GM23248 (cell line): ENCODE measurements around the gene HOXC5. TPM values are rescaled to one million over a fixed set of nuclear protein-coding genes. Genes with fewer than 3 reads are reported as not detected.

Experiments
- DNase-seq: peaks from one replicate; pipeline ENCODE4 v3.0.0-alpha.2; 2015
- H2AFZ ChIP-seq: fragments of 200-600 bp; sonication (generic); 2 replicates; pipeline ENCODE4 v1.6.1; 2016; ENCODE audit warnings: antibody characterized with exemption
- H3F3A ChIP-seq: fragments of 200-600 bp; sonication (generic); 2 replicates; pipeline ENCODE4 v1.6.1; 2016; ENCODE audit warnings: mild to moderate bottlenecking, antibody characterized with exemption, mixed run types; ENCODE audit not compliant: insufficient read depth
- H3K27ac ChIP-seq: fragments of 200-600 bp; sonication (generic); 2 replicates; pipeline ENCODE4 v1.5.1; 2016; ENCODE audit warnings: mild to moderate bottlenecking
- H3K27me3 ChIP-seq: fragments of 200-600 bp; sonication (generic); replicated peaks from 2 replicates; pipeline ENCODE4 v1.6.1; 2016; ENCODE audit warnings: mild to moderate bottlenecking; ENCODE audit not compliant: insufficient read depth
- H3K36me3 ChIP-seq: fragments of 200-600 bp; sonication (generic); 2 replicates; pipeline ENCODE4 v1.6.1; 2016; ENCODE audit warnings: low read depth, mild to moderate bottlenecking
- H3K4me1 ChIP-seq: fragments of 200-600 bp; sonication (generic); 2 replicates; pipeline ENCODE4 v1.6.1; 2016; ENCODE audit warnings: mild to moderate bottlenecking; ENCODE audit not compliant: insufficient read depth
- H3K4me2 ChIP-seq: fragments of 200-600 bp; sonication (generic); one replicate; pipeline ENCODE4 v1.6.1; 2016; ENCODE audit warnings: mild to moderate bottlenecking; ENCODE audit not compliant: unreplicated experiment
- H3K4me3 ChIP-seq: fragments of 200-600 bp; sonication (generic); 2 replicates; pipeline ENCODE4 v1.5.1; 2016; ENCODE audit warnings: mild to moderate bottlenecking
- H3K79me2 ChIP-seq: fragments of 200-600 bp; sonication (generic); 2 replicates; pipeline ENCODE4 v1.6.1; 2016; ENCODE audit warnings: mild to moderate bottlenecking; ENCODE audit not compliant: insufficient read depth
- H3K9ac ChIP-seq: fragments of 200-600 bp; sonication (generic); 2 replicates; pipeline ENCODE4 v1.6.1; 2016; ENCODE audit warnings: mild to moderate bottlenecking
- H3K9me2 ChIP-seq: fragments of 200-600 bp; sonication (generic); 2 replicates; pipeline ENCODE4 v1.6.1; 2016; ENCODE audit warnings: mixed run types, mild to moderate bottlenecking, moderate library complexity; ENCODE audit not compliant: insufficient read depth
- H3K9me3 ChIP-seq: fragments of 200-600 bp; sonication (generic); one replicate; pipeline ENCODE4 v1.6.1; 2017; ENCODE audit warnings: low read depth
- H4K20me1 ChIP-seq: fragments of 200-600 bp; sonication (generic); 2 replicates; pipeline ENCODE4 v1.6.0; 2016; ENCODE audit not compliant: insufficient read depth
- EZH2 ChIP-seq: fragments of 200-600 bp; sonication (generic); IDR thresholded peaks from 2 replicates; pipeline ENCODE4 v1.6.1; 2018; ENCODE audit warnings: antibody characterized with exemption, mild to moderate bottlenecking; ENCODE audit not compliant: insufficient read depth, poor library complexity, severe bottlenecking
- EZH2phosphoT487 ChIP-seq: fragments of 200-600 bp; sonication (generic); IDR thresholded peaks from 2 replicates; pipeline ENCODE4 v1.6.1; 2018; ENCODE audit warnings: antibody characterized with exemption, moderate library complexity, mild to moderate bottlenecking, low read depth; ENCODE audit not compliant: insufficient read depth
- WGBS, 2 experiments: methylation state at CpG; one replicate each; pipeline ENCODE4 v1.1.6; 2015 to 2017; ENCODE audit warnings: low lambda C conversion rate in 2 of 2, low coverage in 1 of 2; ENCODE audit errors: missing lambda C conversion rate in 2 of 2; 5-methylcytosine and 5-hydroxymethylcytosine counted together
- in situ Hi-C: fragments of 300-500 bp; cut with MboI; formaldehyde crosslinking; loops from 2 replicates; pipeline ENCODE4 v1.15.0; 2020
- polyA plus RNA-seq: library from polyadenylated mRNA; unstranded; fragments of >200 nt; fragmentation: Nextera tagmentation; extraction: Ambion mirVana; gene quantifications from 2 replicates; pipeline ENCODE4 v1.2.1, GENCODE V29; 2016
- total RNA-seq: library from RNA; depleted of rRNA; stranded (reverse); fragments of >200 nt; shearing (Covaris generic); gene quantifications from 2 replicates; pipeline ENCODE4 v1.2.3, GENCODE V29; 2014

Gene HOXC5
- total and polyA plus RNA-seq, 2 experiments from 2014 or later, result 0.65 to 1.8 TPM

- Histone ChIP-seq H2AFZ (peak overlapping the region; percentile 47), H3K36me3 (no peaks in the 10 kb centered on the region), H3K9ac (peak overlapping the region; percentile 97), H3K79me2 (peaks cover 100% of the 10 kb centered on the region), H3K27me3 (no peaks in the 10 kb centered on the region), H3K27ac (peak overlapping the region; percentile 99), H3K4me2 (peak overlapping the region; percentile 94), H3K9me3 (no peaks in the 10 kb centered on the region), H3K4me1 (peaks cover 75% of the 10 kb centered on the region), H3K4me3 (peak overlapping the region; percentile 77), H4K20me1 (no peaks in the 10 kb centered on the region), H3K9me2 (no peaks in the 10 kb centered on the region), H3F3A (peaks cover 28% of the 10 kb centered on the region; the same call in 1 of the 2 replicates)
- 2% methylated on average over 17 of the region's 17 CpGs for WGBS, 2 experiments
- peak; percentile 75 for DNase-seq
- in situ Hi-C loops, result loop anchor here (10.0 kb wide), 1 partner anchor 171 kb away; no protein-coding TSS in a partner anchor
- TF ChIP-seq EZH2phosphoT487, result no peak; the same call in 1 of the 2 replicates
These were observed 8.7 kb upstream of the HOXC5 start for GRCh38 chr12:54024127-54024526.

GRCh38 chr12:54024581-54025305 lies 8.1 kb upstream of the HOXC5 start:
- Histone ChIP-seq H3K9ac (peak overlapping the region; percentile 97), H4K20me1 (no peaks in the 10 kb centered on the region), H3K79me2 (peaks cover 99% of the 10 kb centered on the region), H3K4me1 (peaks cover 75% of the 10 kb centered on the region), H3K9me3 (no peaks in the 10 kb centered on the region), H3F3A (peaks cover 28% of the 10 kb centered on the region; the same call in 1 of the 2 replicates), H3K36me3 (no peaks in the 10 kb centered on the region), H3K4me2 (peak overlapping the region; percentile 94), H3K4me3 (peak overlapping the region; percentile 77), H3K9me2 (no peaks in the 10 kb centered on the region), H3K27me3 (no peaks in the 10 kb centered on the region), H2AFZ (peak overlapping the region; percentile 47), H3K27ac (peak overlapping the region; percentile 99)
- TF ChIP-seq EZH2phosphoT487 (no peak), EZH2 (no peak)
- in situ Hi-C loops, result loop anchor here (10.0 kb wide), 1 partner anchor 170 kb away; no protein-coding TSS in a partner anchor
- 4 to 8% methylated on average over 4 to 5 of the region's 5 CpGs for WGBS, 2 experiments
- DNase-seq, result peak; percentile 48

DNA sequence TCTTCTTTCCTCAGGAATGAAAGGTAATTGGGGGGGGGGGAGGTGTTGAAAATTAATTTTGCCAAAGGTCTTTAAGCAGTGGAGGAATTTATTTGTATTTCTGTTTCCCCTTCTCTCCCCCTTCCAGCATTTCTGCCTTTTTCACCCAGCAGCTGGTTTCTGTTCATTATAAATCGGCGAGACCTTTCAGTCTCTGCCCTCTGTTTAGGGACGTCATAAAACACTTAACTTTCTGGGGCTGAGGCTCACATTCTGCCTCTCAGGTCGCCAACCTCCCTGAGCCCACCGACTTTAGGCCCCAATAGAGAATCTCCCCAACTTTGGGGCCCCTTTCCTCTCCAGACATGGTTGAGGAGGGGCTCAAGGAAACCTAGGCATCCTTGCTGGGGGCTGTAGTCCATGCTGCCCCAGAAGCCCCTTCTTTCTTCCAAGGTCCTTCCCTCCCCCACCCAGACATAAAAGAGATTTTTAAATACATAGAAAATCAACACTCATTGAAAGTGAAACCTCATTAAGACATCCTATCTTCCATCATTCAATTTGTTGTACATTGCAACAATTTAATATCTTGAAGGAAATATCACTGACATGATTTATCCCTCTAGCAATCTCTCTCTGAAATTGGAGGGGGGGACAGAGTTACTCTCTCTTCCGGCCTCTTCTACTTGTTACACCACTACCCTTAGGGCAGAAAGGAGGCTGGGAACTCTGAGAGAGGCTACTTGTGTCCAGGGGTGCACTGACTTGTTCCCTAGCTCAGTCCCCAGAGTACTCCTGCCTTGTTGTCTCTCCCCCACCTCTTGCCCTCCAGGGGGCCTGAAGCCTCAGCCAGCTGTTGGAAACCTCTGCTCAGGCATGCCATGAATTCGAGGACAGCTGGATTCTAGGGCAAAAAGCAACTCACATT lies 7.1 kb upstream of the HOXC5 start:
- Histone ChIP-seq H3F3A (peaks cover 20% of the 10 kb centered on the region; the same call in 1 of the 2 replicates), H3K9me3 (no peaks in the 10 kb centered on the region), H3K4me2 (peak overlapping the region; percentile 94), H3K9me2 (no peaks in the 10 kb centered on the region), H3K36me3 (no peaks in the 10 kb centered on the region), H3K4me1 (peaks cover 77% of the 10 kb centered on the region), H3K27ac (peak overlapping the region; percentile 99), H2AFZ (no peak overlapping the region), H3K4me3 (peak overlapping the region; percentile 77), H3K9ac (peak overlapping the region; percentile 97), H3K27me3 (no peaks in the 10 kb centered on the region), H3K79me2 (peaks cover 99% of the 10 kb centered on the region), H4K20me1 (no peaks in the 10 kb centered on the region)
- no peak for TF ChIP-seq EZH2
- TF ChIP-seq EZH2phosphoT487, result no peak
- peak; percentile 59 for DNase-seq
- in situ Hi-C loops, result loop anchor here (10.0 kb wide), 1 partner anchor 169 kb away; no protein-coding TSS in a partner anchor
- WGBS, 2 experiments, result 13 to 20% methylated on average over 7 of the region's 7 CpGs

DNA sequence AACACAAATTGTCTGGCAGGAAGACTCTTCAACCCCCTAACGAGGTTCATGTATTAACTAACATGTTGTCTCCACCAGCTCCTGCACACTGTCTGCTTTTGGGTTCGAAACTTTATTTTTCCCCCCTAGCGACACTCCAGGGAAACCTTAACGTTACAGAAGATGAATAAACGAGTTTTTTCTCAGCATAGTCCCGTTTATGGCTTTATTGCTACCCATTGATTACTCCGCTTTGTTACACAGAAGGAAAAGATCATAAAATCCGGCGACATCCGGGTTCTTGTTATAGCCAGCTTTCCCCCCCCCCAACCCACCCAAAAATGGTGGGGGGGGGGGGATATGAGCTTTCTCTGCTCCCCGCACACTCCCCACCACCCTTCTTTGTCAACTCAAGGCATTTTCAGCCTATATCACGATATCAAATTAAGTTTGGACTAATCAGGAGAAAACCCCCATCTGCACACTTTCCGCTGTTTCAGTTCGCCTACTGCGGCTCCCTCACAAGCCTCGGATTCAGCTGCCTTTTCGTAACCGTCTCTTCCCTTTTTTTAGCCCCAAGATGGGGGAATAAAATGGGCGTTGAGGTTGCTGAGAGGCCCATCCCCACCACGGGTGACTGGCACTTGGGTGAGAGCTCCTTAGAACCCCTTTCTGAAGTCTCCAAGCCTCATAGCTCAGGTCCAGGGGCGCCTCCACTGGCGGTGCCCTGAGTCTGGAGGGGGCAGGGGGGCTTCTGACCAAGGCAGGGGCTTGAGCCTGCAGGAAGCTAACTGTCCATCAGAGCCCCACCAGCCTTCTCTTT lies 6.0 kb upstream of the HOXC5 start:
- Histone ChIP-seq H3K79me2 (peaks cover 99% of the 10 kb centered on the region), H3K27me3 (no peaks in the 10 kb centered on the region), H3K4me1 (peaks cover 74% of the 10 kb centered on the region), H3K36me3 (no peaks in the 10 kb centered on the region), H3K9ac (peak overlapping the region; percentile 97), H3K9me3 (no peaks in the 10 kb centered on the region), H3K4me3 (peak overlapping the region; percentile 77), H3F3A (peaks cover 24% of the 10 kb centered on the region), H3K27ac (peak overlapping the region; percentile 99), H3K9me2 (no peaks in the 10 kb centered on the region), H3K4me2 (peak overlapping the region; percentile 94), H2AFZ (peak overlapping the region; percentile 35), H4K20me1 (no peaks in the 10 kb centered on the region)
- DNase-seq, result peak; percentile 47
- TF ChIP-seq EZH2, result no peak
- no peak for TF ChIP-seq EZH2phosphoT487
- in situ Hi-C loops, result loop anchor here (10.0 kb wide), 1 partner anchor 168 kb away; no protein-coding TSS in a partner anchor
- 33 to 36% methylated on average over 20 to 22 of the region's 22 CpGs for WGBS, 2 experiments
